Right lobe of liver (tissue), 6 donors: ENCODE data around the gene NHSL2. TPM values are rescaled to one million over a fixed set of nuclear protein-coding genes. Genes with fewer than 3 reads are reported as not detected.

Source experiments
- ATAC-seq, 4 donors: fragments of 200-7000 bp; cut with Tn5 transposase; one replicate each; pipeline ENCODE4 v1.9.1; 2020; ENCODE audit warnings: mild to moderate bottlenecking in 4 of 4, moderate library complexity in 4 of 4
- DNase-seq, 3 donors: peaks; one replicate each; pipeline ENCODE4 v3.0.0-alpha.2; 2020
- H3K27ac ChIP-seq, 3 donors: fragments of 200-600 bp; one replicate each; pipeline ENCODE4 v1.8.0; 2022
- H3K27me3 ChIP-seq, 2 donors: fragments of 200-600 bp; one replicate each; pipeline ENCODE4 v1.8.0; 2022
- H3K36me3 ChIP-seq, 4 donors: fragments of 200-600 bp; sonication (generic) in 1 of 4; one replicate each; pipeline versions ENCODE4 v1.5.1 to v1.8.0; 2017 to 2022; ENCODE audit warnings: control low read depth in 1 of 4
- H3K4me1 ChIP-seq, 4 donors: fragments of 200-600 bp; sonication (generic) in 1 of 4; one replicate each; pipeline versions ENCODE4 v1.5.1 to v1.8.0; 2017 to 2022; ENCODE audit warnings: control low read depth in 1 of 4
- H3K4me3 ChIP-seq, 3 donors: fragments of 200-600 bp; one replicate each; pipeline ENCODE4 v1.8.0; 2022
- H3K9me3 ChIP-seq, 4 donors: fragments of 200-600 bp; sonication (generic) in 1 of 4; one replicate each; pipeline versions ENCODE4 v1.5.1 to v1.8.0; 2017 to 2022; ENCODE audit warnings: control low read depth in 1 of 4
- POLR2A ChIP-seq: fragments of 450-650 bp; IDR thresholded peaks from one replicate; pipeline ENCODE4 v1.6.1; 2017; ENCODE audit warnings: antibody characterized with exemption, mild to moderate bottlenecking
- WGBS: methylation state at CpG from one replicate; pipeline ENCODE4 v1.1.6; 2018; ENCODE audit warnings: low coverage, low lambda C conversion rate; ENCODE audit not compliant: insufficient coverage; ENCODE audit errors: missing lambda C conversion rate; 5-methylcytosine and 5-hydroxymethylcytosine counted together
- intact Hi-C, 2 donors: fragments of 100-400 bp; cut with DNase I; formaldehyde crosslinking; loops; one replicate each; pipeline versions ENCODE4 v1.11.2 to v1.14.1; 2022
- total RNA-seq, 6 experiments: library from RNA; depleted of rRNA in 2 of 6; stranded (reverse); fragments of >200 nt in 2 of 6; fragmentation: NEBNext Ultra II Directional in 3 of 6; extraction: Animal tissue kit (Norgen Biotek cat#: 25700) in 3 of 6; gene quantifications; one replicate each; pipeline versions ENCODE4 v1.1.0 to v1.2.4, GENCODE V29; 2016 to 2023
- TF ChIP-seq, protein P1 (sequence below), 4 donors: fragments of 200-600 bp in 3 of 4; fragments of 450-650 bp in 1 of 4; IDR thresholded peaks; one replicate each; pipeline versions ENCODE4 v1.5.1 to v1.8.0; 2016 to 2022; ENCODE audit warnings: antibody characterized with exemption in 4 of 4, mild to moderate bottlenecking in 2 of 4
- donor health status: DM: no; HTN: yes; CAD: no.
- donor health status: DM: no; HTN: no; CAD: no.
- donor health status: DM: no; HTN: no; CAD: no.
- donor health status: DM: no; HTN: yes; CAD: no.
- donor health status: DM: no; HTN: yes; CAD: no.

Gene NHSL2
- total RNA-seq, 6 experiments from 2014 or later = 0.81 to 2.1 (median 1.3) TPM

GRCh38 chrX:72113461-72113860 lies 202.8 kb downstream of the NHSL2 start:
- no peaks in the 10 kb centered on the region for H3K9me3 ChIP-seq
- H3K4me3 ChIP-seq = no peak overlapping the region
- H3K36me3 ChIP-seq = no peaks in the 10 kb centered on the region
- intact Hi-C loops = no loop called here
- H3K27ac ChIP-seq = no peak overlapping the region
- H3K4me1 ChIP-seq = no peaks in the 10 kb centered on the region
- 57% methylated on average over 5 of the region's 6 CpGs for WGBS
- ATAC-seq = no peak
- H3K27me3 ChIP-seq = no peaks in the 10 kb centered on the region
- TF ChIP-seq, protein P1, sequence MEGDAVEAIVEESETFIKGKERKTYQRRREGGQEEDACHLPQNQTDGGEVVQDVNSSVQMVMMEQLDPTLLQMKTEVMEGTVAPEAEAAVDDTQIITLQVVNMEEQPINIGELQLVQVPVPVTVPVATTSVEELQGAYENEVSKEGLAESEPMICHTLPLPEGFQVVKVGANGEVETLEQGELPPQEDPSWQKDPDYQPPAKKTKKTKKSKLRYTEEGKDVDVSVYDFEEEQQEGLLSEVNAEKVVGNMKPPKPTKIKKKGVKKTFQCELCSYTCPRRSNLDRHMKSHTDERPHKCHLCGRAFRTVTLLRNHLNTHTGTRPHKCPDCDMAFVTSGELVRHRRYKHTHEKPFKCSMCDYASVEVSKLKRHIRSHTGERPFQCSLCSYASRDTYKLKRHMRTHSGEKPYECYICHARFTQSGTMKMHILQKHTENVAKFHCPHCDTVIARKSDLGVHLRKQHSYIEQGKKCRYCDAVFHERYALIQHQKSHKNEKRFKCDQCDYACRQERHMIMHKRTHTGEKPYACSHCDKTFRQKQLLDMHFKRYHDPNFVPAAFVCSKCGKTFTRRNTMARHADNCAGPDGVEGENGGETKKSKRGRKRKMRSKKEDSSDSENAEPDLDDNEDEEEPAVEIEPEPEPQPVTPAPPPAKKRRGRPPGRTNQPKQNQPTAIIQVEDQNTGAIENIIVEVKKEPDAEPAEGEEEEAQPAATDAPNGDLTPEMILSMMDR (IDR thresholded peaks at IDR 0.05) = no peak
- no peak for TF ChIP-seq POLR2A
- DNase-seq = no peak

- H3K27ac ChIP-seq = no peak overlapping the region
- 65% methylated on average over 6 of the region's 6 CpGs for WGBS
- no peak for DNase-seq
Observed at GRCh38 chrX:72114306-72114705, 203.7 kb downstream of the NHSL2 start.

DNA sequence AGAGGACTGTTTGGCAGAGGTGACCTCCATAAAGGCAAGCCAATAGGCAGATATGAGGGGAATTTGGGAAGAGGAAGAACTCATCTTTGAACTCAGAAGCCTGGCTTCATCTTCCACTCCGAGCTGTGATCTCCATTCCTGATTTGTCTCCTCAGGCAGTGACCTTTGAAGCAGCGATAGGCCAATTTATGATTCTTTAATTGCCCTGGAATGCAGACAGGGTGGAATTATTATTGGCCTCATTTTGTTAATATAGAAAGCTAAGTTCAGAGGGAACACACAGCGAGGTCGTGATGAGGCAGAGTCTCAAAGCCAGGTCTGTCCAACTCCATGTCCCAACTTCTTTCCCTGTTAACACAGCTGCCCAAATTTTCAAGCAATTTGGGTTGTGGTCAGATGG lies 204.2 kb downstream of the NHSL2 start:
- Histone ChIP-seq H3K4me3 (no peak overlapping the region), H3K27me3 (no peaks in the 10 kb centered on the region), H3K4me1 (no peaks in the 10 kb centered on the region), H3K36me3 (no peaks in the 10 kb centered on the region), H3K27ac (no peak overlapping the region), H3K9me3 (no peaks in the 10 kb centered on the region)
- 77% methylated on average over 4 of the region's 4 CpGs for WGBS
- DNase-seq = no peak
- no peak for ATAC-seq
- intact Hi-C loops = no loop called here
- TF ChIP-seq POLR2A = no peak

More at GRCh38 chrX:72114306-72114705, 203.7 kb downstream of the NHSL2 start:
- H3K9me3 ChIP-seq = no peaks in the 10 kb centered on the region
- intact Hi-C loops = no loop called here
- H3K27me3 ChIP-seq = no peaks in the 10 kb centered on the region
- no peak for TF ChIP-seq POLR2A
- TF ChIP-seq, protein P1 (IDR thresholded peaks at IDR 0.05) = no peak
- no peaks in the 10 kb centered on the region for H3K4me1 ChIP-seq
- H3K36me3 ChIP-seq = no peaks in the 10 kb centered on the region
- no peak for ATAC-seq
- no peak overlapping the region for H3K4me3 ChIP-seq

- Histone ChIP-seq H3K4me3 (no peak overlapping the region), H3K27me3 (no peaks in the 10 kb centered on the region), H3K27ac (no peak overlapping the region), H3K9me3 (no peaks in the 10 kb centered on the region), H3K4me1 (no peaks in the 10 kb centered on the region), H3K36me3 (no peaks in the 10 kb centered on the region)
- DNase-seq (no peak), ATAC-seq (no peak)
- 20% methylated on average over 4 of the region's 7 CpGs for WGBS
- intact Hi-C loops = no loop called here
- TF ChIP-seq, protein P1 (IDR thresholded peaks at IDR 0.05) = no peak
- TF ChIP-seq POLR2A = no peak
Observed at GRCh38 chrX:72115380-72115779, 204.7 kb downstream of the NHSL2 start.

GRCh38 chrX:72117636-72118210 lies 207.1 kb downstream of the NHSL2 start:
- Histone ChIP-seq H3K27me3 (no peaks in the 10 kb centered on the region), H3K9me3 (no peaks in the 10 kb centered on the region), H3K4me1 (no peaks in the 10 kb centered on the region), H3K4me3 (no peak overlapping the region), H3K27ac (no peak overlapping the region), H3K36me3 (no peaks in the 10 kb centered on the region)
- TF ChIP-seq, protein P1 (IDR thresholded peaks at IDR 0.05) = no peak
- no peak for TF ChIP-seq POLR2A
- no peak for DNase-seq
- ATAC-seq = no peak
- intact Hi-C loops = no loop called here
- WGBS = 83% methylated on average over 2 of the region's 2 CpGs
